HG02623 (cell line): Measurements from ENCODE around the gene CEBPE.

ENCODE experiments used
- ATAC-seq: cut with Tn5 transposase; IDR thresholded peaks from one replicate; pipeline ENCODE4 v1.9.1; 2021; ENCODE audit warnings: moderate library complexity; ENCODE audit not compliant: unreplicated experiment

CEBPE gene

GRCh38 chr14:23118506-23119362 lies at the start of gene CEBPE:
Gene CEBPE (minus strand): TSS chr14:23119255. CDS start chr14:23119091, 164 bp downstream.
- no peak for ATAC-seq

GRCh38 chr14:23168246-23168645 lies 49.2 kb upstream of the CEBPE start:
- no peak for ATAC-seq

GRCh38 chr14:23167116-23167847 lies 48.2 kb upstream of the CEBPE start:
- no peak for ATAC-seq

GRCh38 chr14:23164949-23165348 lies 45.9 kb upstream of the CEBPE start:
- no peak for ATAC-seq

- no peak for ATAC-seq
Measured at GRCh38 chr14:23164250-23164649, 45.2 kb upstream of the CEBPE start.

GRCh38 chr14:23163830-23164229 lies 44.8 kb upstream of the CEBPE start:
- no peak for ATAC-seq

- no peak for ATAC-seq
Measured at GRCh38 chr14:23162800-23163199, 43.7 kb upstream of the CEBPE start.

- no peak for ATAC-seq
Measured at GRCh38 chr14:23162005-23162404, 43.0 kb upstream of the CEBPE start.

GRCh38 chr14:23160924-23161522 lies 42.0 kb upstream of the CEBPE start:
- no peak for ATAC-seq

- ATAC-seq: no peak
Measured at GRCh38 chr14:23159532-23159931, 40.5 kb upstream of the CEBPE start.

GRCh38 chr14:23158779-23159178 lies 39.7 kb upstream of the CEBPE start:
- no peak for ATAC-seq

- ATAC-seq: no peak
Measured at GRCh38 chr14:23154964-23155587, 36.0 kb upstream of the CEBPE start.

- ATAC-seq: no peak
Measured at GRCh38 chr14:23153851-23154796, 35.1 kb upstream of the CEBPE start.

- ATAC-seq: no peak
Measured at GRCh38 chr14:23151342-23151741, 32.3 kb upstream of the CEBPE start.

- ATAC-seq: no peak
Measured at GRCh38 chr14:23149745-23150144, 30.7 kb upstream of the CEBPE start.

- ATAC-seq: no peak
Measured at GRCh38 chr14:23148591-23149249, 29.7 kb upstream of the CEBPE start.

GRCh38 chr14:23147676-23148075 lies 28.6 kb upstream of the CEBPE start:
- ATAC-seq: no peak

- no peak for ATAC-seq
Measured at GRCh38 chr14:23146980-23147379, 27.9 kb upstream of the CEBPE start.

- no peak for ATAC-seq
Measured at GRCh38 chr14:23146351-23146910, 27.4 kb upstream of the CEBPE start.
